Neural crest cell (in vitro differentiated cells): Measurements from ENCODE around the gene ATRIP. TPM values are rescaled to one million over a fixed set of nuclear protein-coding genes. Genes with fewer than 3 reads are reported as not detected.

Experiments
- DNase-seq: peaks from one replicate; pipeline ENCODE4 v3.0.0; 2021; ENCODE audit warnings: low read depth, mixed read lengths, low spot score
- H3K27ac Mint-ChIP-seq: one replicate; pipeline ENCODE4 v1.8.0; 2021; ENCODE audit warnings: mild to moderate bottlenecking, mixed read lengths; ENCODE audit not compliant: unreplicated experiment
- H3K27me3 Mint-ChIP-seq: 2 replicates; pipeline ENCODE4 v1.8.0; 2021; ENCODE audit warnings: low read depth, mild to moderate bottlenecking, mixed read lengths
- H3K36me3 Mint-ChIP-seq: 2 replicates; pipeline ENCODE4 v1.8.0; 2021; ENCODE audit warnings: low read depth, mild to moderate bottlenecking, mixed read lengths
- H3K4me1 Mint-ChIP-seq: 2 replicates; pipeline ENCODE4 v1.8.0; 2021; ENCODE audit warnings: mixed read lengths
- H3K4me3 Mint-ChIP-seq: one replicate; pipeline ENCODE4 v1.8.0; 2021; ENCODE audit warnings: mild to moderate bottlenecking, mixed read lengths
- H3K9me3 Mint-ChIP-seq: 2 replicates; pipeline ENCODE4 v1.8.0; 2021; ENCODE audit warnings: mixed read lengths
- long read RNA-seq: library from polyadenylated mRNA; unstranded; transcript quantifications from one replicate; pipeline ENCODE4 v2.0.0, GENCODE V29; 2020
- total RNA-seq: library from RNA; stranded (reverse); gene quantifications from 2 replicates; pipeline ENCODE4 v1.2.1, GENCODE V29; 2021
- TF ChIP-seq, protein P1 (sequence below): fragments of 200-600 bp; sonication (generic); conservative IDR thresholded peaks from 2 replicates; pipeline ENCODE4 v1.5.0; 2021; ENCODE audit warnings: antibody characterized with exemption, mild to moderate bottlenecking

ATRIP gene
- total RNA-seq: 21.8 and 22.1 TPM in 2 replicates
- long read RNA-seq, partial matches to known transcripts: 7 of 8 reads
- long read RNA-seq, other reads (novel, unspliced or antisense): 1 of 8 reads

DNA sequence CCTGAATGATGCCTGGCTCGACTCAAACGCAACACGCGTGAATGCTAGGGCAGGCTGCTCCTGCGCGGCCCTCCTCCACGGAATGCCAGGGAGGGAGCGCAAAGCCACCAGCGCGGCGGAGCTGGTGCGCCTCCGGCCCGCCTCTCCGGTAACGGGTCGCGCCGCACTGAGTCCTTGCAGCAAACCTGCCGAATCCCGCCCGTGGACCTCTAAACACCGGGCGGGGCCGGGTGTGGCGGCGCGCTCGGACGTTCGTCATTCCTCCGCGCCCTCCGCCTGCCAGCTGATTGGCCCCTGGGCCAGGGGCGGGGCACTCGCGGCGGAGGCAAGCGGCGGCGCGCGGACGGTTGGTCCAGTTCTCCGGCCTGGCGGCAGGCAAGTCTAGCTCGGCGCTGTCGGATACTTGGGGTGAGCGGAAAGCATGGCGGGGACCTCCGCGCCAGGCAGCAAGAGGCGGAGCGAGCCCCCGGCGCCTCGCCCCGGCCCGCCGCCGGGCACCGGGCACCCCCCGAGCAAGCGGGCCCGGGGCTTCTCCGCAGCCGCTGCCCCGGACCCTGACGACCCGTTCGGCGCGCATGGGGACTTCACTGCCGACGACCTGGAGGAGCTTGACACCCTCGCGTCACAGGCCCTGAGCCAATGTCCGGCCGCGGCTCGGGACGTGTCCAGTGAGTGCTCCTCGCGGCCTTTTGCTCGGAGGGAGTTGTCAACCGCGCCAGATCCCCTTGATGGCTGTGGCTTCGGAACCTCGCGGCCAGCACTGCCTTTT is at the start of gene ATRIP:
ATRIP (plus strand) TSS at position 313 of the 769 bp plus-strand sequence; CDS start at position 422, 109 bp downstream.
- peak within 1 kb of the TSS; percentile 83 for H3K27ac Mint-ChIP-seq
- no peaks in the 10 kb centered on the region for H3K9me3 Mint-ChIP-seq
- TF ChIP-seq, protein P1, sequence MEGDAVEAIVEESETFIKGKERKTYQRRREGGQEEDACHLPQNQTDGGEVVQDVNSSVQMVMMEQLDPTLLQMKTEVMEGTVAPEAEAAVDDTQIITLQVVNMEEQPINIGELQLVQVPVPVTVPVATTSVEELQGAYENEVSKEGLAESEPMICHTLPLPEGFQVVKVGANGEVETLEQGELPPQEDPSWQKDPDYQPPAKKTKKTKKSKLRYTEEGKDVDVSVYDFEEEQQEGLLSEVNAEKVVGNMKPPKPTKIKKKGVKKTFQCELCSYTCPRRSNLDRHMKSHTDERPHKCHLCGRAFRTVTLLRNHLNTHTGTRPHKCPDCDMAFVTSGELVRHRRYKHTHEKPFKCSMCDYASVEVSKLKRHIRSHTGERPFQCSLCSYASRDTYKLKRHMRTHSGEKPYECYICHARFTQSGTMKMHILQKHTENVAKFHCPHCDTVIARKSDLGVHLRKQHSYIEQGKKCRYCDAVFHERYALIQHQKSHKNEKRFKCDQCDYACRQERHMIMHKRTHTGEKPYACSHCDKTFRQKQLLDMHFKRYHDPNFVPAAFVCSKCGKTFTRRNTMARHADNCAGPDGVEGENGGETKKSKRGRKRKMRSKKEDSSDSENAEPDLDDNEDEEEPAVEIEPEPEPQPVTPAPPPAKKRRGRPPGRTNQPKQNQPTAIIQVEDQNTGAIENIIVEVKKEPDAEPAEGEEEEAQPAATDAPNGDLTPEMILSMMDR: no peak
- H3K4me1 Mint-ChIP-seq: peaks cover 36% of the 10 kb centered on the region
- no peaks in the 10 kb centered on the region for H3K27me3 Mint-ChIP-seq
- peak; percentile 90 for DNase-seq
- H3K4me3 Mint-ChIP-seq: peak within 1 kb of the TSS; percentile 89
- peaks cover 4% of the 10 kb centered on the region for H3K36me3 Mint-ChIP-seq

GRCh38 chr3:48397767-48398681 is 48.5 kb upstream of the ATRIP start:
- Mint-ChIP-seq H3K27me3 (peaks cover 4% of the 10 kb centered on the region), H3K4me3 (no peak overlapping the region), H3K9me3 (no peaks in the 10 kb centered on the region), H3K36me3 (peaks cover 5% of the 10 kb centered on the region), H3K4me1 (no peaks in the 10 kb centered on the region), H3K27ac (no peak overlapping the region)
- DNase-seq: no peak
- TF ChIP-seq, protein P1: no peak

- TF ChIP-seq, protein P1: no peak
- no peak overlapping the region for H3K27ac Mint-ChIP-seq
- peaks cover 4% of the 10 kb centered on the region for H3K27me3 Mint-ChIP-seq
- H3K4me1 Mint-ChIP-seq: no peaks in the 10 kb centered on the region
- peaks cover 8% of the 10 kb centered on the region for H3K36me3 Mint-ChIP-seq
- H3K4me3 Mint-ChIP-seq: no peak overlapping the region
- DNase-seq: no peak
- H3K9me3 Mint-ChIP-seq: no peaks in the 10 kb centered on the region
Observed at GRCh38 chr3:48398701-48399386, 47.7 kb upstream of the ATRIP start.

GRCh38 chr3:48399387-48400172 is 47.0 kb upstream of the ATRIP start:
- TF ChIP-seq, protein P1: no peak
- Mint-ChIP-seq H3K36me3 (peaks cover 8% of the 10 kb centered on the region), H3K27me3 (peaks cover 4% of the 10 kb centered on the region), H3K27ac (no peak overlapping the region), H3K4me3 (no peak overlapping the region), H3K9me3 (no peaks in the 10 kb centered on the region), H3K4me1 (no peaks in the 10 kb centered on the region)
- no peak for DNase-seq
